HG03439 (cell line): ENCODE results near the gene RASA3.

ENCODE experiments used
- ATAC-seq: cut with Tn5 transposase; IDR thresholded peaks from one replicate; pipeline ENCODE4 v1.9.1; 2021; ENCODE audit warnings: mild to moderate bottlenecking, moderate library complexity; ENCODE audit not compliant: unreplicated experiment

Gene RASA3

GRCh38 chr13:114011226-114011625 lies 121.2 kb downstream of the RASA3 start:
- ATAC-seq: no peak

GRCh38 chr13:114010401-114011101 lies 121.9 kb downstream of the RASA3 start:
- no peak for ATAC-seq

DNA sequence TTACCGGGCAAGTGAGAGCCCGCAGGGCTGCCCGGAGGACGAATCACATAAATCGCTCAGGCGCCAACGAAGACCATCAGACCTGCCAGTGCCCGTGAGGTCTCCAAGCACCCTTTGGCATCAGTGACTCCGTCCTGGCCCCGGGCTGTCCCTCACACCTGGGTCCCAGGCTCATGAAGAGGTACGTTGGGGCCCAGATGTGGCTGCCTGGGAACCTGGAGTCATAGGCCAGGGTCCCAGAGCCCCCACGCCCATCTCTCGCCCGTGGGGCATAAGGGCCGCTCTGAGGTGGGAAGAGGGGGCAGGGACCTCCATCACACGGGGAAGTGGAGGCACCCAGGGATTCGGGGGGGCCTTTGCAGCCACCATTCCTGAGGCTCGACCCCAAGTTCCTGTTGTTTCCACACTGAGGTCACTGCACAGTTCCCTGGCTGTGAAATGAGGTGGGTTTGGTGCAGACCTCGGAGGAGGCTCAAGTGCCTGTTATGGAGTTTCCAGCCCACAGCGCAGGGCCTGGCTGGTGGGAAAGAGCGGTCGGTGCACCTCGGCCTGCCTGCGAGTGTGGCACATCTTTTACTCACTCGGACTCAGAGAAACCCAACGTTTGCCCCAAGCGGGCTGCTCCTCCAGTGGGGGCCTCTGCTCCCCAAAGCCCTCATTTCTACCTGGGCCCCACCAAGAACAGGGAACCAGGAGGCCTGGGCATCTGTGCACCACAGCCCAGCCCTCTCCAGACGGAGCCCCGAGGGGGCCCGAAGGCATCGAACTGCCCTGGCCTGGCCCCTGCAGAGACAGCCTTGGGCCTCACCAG lies 122.6 kb downstream of the RASA3 start:
- no peak for ATAC-seq

DNA sequence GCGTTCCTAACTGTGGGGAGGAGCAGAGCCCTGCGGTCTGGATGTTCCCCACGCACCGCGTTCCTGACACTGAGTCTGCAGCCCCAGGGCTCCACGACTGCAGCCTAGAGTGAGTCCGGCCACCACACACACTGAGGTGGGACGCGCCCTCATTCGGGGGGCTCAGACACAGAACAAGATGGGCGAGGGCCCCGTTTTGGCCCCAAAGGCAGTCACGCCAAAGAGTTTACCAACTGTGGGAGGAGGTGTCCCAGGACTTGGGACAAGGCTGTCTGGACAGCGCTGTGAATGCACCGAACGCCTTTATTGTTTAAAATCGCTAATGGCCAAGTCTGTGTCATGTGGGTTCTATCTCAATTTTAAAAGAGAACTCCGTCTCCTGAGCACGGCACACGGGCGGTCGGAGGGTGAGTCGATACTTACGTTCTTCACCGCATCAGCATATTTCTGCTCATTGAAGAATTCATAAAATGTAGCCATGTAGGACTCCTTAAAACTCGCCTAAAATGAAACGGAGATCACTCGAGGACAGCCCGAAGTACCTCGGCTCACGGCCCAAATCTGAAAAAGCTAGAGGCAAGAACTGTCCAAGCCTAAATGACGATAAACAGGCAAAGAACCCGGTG lies 123.3 kb downstream of the RASA3 start:
- ATAC-seq: no peak

GRCh38 chr13:114007566-114007965 lies 124.9 kb downstream of the RASA3 start:
- no peak for ATAC-seq

DNA sequence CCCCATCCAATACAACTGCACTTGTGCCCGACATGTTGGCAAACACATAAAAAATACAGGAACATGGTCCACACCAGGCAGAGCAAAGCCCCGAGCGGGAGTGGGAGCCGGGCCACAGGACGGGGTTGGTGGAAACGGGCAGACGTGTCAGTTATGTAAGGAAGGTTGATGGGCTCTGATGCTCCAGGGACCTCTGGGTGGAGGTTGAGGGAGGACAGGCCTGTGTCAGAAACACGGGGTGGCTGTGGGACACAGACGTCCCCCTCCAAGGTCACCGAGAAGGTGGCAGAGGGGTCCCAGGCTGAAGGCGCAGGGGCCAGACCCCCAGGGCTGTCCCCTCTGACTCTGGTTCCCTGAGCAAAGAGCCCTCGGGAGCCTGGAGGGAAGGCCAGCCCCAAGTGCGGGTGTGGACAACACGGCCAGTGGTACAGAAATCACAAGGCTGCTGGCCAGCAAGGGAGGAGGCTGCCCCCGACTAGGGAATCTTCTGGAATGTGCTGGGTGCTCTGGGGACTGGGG lies 127.2 kb downstream of the RASA3 start:
- ATAC-seq: no peak

DNA sequence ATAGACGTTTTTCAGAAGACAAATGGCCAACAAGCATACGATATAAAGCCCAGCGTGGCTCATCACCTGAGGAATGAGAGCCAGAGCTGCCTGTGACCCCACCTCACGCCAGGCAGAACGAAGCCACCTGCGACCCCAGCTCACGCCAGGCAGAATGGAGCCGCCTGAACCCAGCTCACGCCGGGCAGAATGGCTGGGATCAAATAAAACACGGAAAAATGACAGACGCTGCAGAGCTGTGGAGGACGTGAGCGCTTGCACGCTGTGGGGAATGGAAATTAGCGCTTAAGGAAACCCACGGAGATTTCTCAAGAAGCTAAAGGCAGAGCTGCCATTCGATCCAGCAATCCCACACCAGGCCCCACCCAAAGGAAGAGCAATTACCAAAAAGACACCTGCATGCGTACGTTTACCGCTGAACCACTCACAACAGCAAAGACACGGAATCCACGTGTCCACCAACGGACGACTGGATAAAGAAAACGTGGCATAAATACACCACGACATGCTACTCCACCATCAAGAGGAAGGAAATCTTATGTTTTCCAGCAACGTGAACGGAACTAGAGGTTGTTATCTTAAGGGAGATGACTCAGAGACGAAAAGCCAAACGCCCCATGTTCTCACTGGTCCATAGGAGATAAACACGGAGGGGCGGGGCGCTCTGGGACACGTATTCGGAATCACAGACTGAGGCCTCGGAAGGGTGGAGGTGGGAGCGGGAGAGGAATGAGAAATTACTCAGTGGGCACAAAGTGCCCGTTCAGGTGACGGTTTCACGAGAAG lies 127.8 kb downstream of the RASA3 start:
- no peak for ATAC-seq

DNA sequence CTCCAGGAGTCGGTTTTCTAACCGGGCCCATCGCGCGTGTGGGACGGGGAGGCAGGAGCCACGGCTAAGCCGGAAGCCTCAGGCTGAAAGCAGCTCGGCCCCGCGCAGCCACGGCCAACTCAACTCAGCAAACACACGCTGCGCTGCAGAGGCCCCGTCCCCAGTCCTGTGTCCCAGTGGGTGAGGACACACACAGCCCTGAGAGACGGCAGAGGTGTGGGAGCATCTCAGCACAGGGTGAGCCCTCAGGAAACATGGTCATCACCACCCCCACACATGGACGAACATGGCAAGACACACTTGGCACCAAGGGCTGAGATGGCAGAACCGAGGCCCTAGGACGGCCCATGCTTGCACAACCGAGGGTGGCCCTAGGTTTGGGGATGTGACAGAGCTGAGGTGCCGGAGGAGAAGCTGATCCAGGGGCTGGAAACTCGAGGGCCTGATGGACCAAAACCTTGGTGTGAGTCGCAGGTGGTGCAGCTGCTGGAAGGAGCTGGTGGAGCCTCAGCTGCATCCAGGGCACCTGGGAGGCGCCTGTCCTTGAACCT lies 129.6 kb downstream of the RASA3 start:
- no peak for ATAC-seq

DNA sequence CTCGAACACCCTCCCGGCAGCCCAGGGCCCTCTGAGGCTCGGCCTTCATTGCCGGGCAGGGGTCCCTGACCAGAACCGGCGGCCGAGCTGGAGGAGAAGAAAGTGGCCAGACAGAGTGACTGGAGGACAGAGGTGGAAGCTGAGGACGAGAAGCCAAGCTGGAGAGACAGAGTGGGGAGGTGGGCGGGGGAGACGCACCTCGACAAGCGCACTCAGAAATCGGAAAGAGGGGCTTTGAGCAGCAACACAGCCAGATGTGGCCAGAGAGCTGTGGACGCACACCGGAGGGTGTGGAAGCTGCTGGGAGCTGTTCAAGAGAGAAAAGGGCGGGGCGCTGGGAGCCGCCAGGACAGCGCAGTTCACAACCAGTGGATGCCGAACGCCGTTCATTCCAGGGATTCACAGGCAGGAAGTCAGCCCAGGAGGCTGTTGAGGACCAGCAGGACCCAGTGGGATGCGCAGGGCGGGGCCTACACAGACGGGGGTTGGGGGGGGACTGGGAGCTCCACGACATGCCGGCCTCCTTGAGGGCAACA lies 130.3 kb downstream of the RASA3 start:
- ATAC-seq: no peak

- no peak for ATAC-seq
Measured at GRCh38 chr13:114001331-114002008, 131.0 kb downstream of the RASA3 start.

DNA sequence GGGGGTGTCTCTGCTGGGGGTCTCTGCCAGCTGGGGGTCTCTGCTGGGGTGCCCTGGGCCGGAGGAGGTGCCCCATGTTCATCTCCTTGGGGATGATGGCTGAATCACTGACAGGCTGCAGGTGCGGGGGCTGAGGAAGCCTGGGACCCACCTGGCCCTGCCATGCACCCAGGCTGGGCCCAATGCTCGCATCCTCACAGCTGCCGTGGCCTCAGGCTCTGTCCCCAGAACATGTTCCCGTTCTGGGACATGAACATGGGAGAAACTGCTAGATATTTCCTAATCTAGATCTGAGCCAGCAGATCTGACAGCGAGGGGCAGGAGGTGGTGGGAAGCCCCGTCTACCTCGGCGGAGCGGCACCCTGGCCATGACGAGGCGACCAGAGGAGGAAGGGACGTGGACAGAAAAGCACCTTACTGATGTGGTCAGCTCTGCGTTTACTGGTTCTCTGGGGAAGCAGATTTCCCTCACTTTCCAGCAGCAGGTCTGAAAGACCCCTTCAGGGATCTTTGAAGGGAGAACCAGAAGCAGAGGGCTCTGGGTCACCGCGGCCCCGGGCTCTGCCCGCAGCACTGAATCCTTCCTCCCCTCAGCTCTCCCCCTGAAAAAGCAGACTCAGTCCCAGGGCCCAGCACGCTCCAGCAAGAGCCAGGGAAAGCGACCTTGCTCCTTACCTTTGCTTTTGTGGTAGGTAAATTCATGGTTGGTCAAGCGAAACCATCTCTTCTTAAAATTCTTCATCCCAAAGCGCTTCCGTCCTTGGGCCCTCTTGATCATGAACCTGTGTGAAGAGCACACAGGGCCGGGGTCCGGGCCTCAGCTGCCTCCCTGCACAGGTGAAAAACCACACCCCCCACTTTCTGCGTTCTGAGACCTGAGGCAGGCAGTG lies 132.0 kb downstream of the RASA3 start:
- no peak for ATAC-seq

DNA sequence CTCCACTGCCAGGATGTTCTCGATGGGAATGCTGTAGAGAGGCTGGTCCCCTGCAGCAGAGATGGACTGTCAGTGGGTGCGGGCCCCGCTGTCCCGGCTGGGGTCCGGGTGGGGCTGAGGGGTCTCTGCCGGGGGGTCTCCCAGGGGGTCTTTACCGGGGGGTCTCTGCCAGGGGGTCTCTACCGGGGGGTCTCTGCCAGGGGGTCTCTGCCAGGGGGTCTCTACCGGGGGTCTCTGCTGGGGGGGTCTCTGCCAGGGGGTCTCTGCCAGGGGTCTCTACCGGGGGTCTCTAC lies 132.9 kb downstream of the RASA3 start:
- no peak for ATAC-seq

GRCh38 chr13:113998781-113999617 lies 133.4 kb downstream of the RASA3 start:
- no peak for ATAC-seq

DNA sequence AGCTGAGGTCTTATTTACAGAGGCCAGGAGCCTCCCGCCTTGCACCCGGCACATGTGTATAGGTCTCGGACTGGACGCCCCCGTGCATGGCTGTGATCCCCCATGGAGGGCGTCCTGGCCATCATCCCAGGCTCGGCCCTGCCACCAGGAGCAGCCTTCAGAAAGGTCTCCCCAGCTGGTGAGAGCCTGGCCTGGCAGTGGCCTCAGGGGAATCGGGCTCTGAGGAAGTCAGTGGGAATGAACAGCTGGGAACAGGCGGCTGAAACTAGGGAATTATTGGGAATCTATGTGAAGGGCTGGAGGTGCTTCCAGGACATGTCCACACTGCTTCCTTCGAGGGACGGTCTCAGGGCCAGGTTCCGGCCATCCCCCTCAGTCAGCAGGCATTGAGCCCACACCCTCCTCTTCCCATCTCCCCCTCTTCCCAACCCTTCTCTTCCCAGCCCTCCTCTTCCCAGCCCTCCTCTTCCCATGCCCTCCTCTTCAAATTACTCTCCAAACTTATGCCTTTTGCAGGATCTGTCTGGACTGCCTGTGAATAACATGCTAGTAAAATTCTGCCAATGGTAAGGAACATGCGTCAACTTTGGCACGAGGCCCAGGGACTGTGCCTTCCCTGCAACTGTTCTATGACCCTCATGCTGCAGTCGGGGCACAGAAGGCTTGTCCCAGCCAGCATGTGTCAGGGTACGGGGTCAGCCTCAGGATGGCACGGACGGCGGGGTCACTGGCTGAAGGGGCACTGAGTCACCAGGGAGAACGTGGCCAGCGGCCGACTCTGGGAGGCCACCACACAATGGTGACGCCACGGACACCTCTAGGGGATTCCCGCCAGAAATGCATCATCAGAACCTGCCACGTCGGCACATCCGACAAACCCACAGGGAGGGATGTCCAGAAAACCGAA lies 134.3 kb downstream of the RASA3 start:
- no peak for ATAC-seq

DNA sequence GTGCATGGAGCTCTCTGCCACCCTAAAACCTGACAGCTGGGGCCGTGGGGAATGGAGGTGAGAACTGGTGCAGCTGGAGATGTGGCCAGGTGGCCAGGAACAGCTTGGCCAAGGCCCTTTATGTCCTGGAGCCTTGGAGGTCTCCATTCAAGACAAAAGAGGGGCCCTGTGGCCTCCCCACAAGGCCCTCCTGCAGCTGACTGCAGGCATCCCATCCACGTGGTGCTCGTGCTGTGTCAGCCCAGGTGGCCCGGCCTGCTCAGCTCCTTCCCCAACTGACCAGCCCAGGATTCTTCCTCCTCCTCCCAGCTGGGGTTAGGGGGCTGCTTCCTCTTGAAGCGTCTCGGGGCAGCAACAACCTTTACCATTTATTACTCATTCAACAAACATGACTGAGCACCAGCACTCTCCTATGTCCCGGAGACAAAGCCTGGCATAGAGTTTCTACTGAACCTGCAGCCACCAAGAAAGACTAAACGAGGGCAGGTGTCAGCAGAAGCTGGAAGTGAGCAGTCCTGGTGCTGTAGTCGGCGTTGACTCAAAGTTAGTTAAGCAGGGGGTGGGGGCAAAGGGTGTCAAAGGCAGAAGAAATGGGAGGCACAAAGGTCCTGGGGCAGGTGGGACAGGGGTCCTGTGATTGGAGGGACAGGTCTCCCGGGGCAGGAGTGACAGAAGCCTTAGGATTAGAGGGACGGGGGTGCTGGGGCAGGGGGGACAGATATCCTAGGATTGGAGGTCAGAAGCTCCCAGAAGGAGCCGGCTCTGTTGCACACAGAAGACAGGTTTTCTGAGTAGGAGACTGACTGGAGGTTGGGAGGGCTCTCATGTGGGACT lies 135.3 kb downstream of the RASA3 start:
- no peak for ATAC-seq
